Measurements from ENCODE around the gene EPB41L1.

Gene EPB41L1

GRCh38 chr20:36273414-36274180 is 119.1 kb downstream of the EPB41L1 start:
- in situ Hi-C loops (cut with MboI; ENCODE audit: low sequenced_read_pairs): no loop called here

- in situ Hi-C loops (cut with MboI; ENCODE audit: low sequenced_read_pairs): no loop called here
Measured at GRCh38 chr20:36274181-36274841, 119.8 kb downstream of the EPB41L1 start.

- in situ Hi-C loops (cut with MboI; ENCODE audit: low sequenced_read_pairs): no loop called here
Measured at GRCh38 chr20:36275011-36275410, 120.5 kb downstream of the EPB41L1 start.

GRCh38 chr20:36275441-36276189 is 121.1 kb downstream of the EPB41L1 start:
- in situ Hi-C loops (cut with MboI; ENCODE audit: low sequenced_read_pairs): no loop called here

- in situ Hi-C loops (cut with MboI; ENCODE audit: low sequenced_read_pairs): no loop called here
Measured at GRCh38 chr20:36277546-36277945, 123.0 kb downstream of the EPB41L1 start.

GRCh38 chr20:36279362-36279761 is 124.8 kb downstream of the EPB41L1 start:
- in situ Hi-C loops (cut with MboI; ENCODE audit: low sequenced_read_pairs): no loop called here

GRCh38 chr20:36279776-36280175 is 125.2 kb downstream of the EPB41L1 start:
- in situ Hi-C loops (cut with MboI; ENCODE audit: low sequenced_read_pairs): no loop called here

- in situ Hi-C loops (cut with MboI; ENCODE audit: low sequenced_read_pairs): no loop called here
Measured at GRCh38 chr20:36281785-36282380, 127.3 kb downstream of the EPB41L1 start.
